Dedifferentiated amniotic fluid mesenchymal stem cell (primary cell): Measurements from ENCODE around the gene TGFA.

ENCODE experiments used
- DNase-seq: peaks from one replicate; pipeline ENCODE4 v3.0.0-alpha.2; 2016; ENCODE audit errors: extremely low spot score

TGFA gene

DNA sequence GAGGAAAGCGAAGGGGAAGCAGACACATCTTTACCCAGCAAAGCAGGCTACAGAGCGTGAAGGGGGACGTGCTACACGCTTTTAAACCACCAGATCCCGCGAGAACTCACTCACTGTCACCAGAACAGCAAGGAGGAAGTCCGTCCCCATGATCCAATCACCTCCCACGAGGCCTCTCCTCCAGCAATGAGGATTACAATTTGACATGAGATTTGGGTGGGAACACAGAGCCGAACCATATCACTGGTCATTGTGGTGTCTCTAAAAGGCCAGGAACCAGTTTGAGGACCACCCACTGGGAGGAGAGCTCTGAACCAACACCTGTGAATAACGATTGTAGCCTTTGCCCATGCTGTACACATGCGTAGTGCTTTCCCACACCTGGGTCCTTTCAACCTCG is 135.1 kb downstream of the TGFA start:
- peak; percentile 1 for DNase-seq

GRCh38 chr2:70417011-70417410 is 136.6 kb downstream of the TGFA start:
- no peak for DNase-seq

DNA sequence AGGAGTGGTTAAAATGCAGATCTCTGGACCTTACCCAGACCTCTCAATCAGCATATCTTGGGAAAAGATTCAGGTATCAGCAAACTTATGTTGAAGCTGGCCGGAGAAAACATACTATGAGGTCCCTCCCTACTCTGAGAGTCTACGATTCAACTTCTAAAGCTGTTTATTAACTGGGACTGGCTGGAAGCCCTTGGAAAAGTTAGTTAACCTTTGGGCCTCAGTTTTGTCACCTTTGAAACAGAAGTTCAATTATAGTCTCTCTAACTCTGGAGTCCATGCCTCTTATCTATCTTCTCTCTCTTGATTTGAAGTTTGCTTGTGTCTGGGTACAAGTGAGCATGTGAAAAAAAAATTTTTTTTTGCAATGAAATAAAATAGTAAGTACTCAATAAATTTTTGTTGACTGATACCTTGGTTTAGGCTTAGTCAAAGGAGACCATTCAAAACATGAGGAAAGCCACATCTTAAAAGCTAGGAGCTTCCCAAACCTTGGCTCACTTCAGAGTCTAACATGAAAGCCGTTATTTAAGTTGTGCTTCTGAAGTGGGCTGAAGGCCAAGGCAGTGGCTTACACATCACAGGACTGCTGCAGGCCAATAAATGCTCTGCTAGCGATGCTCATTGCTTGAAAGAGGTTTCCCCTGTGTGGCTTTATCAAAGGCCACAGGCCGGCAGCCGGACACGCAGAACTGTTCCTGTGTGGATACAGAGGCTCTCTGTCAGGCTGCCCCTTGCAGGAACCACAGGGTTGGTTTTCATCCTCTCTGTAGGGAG is 141.1 kb downstream of the TGFA start:
- no peak for DNase-seq

- no peak for DNase-seq
These were observed 142.0 kb downstream of the TGFA start for GRCh38 chr2:70411483-70412125.

DNA sequence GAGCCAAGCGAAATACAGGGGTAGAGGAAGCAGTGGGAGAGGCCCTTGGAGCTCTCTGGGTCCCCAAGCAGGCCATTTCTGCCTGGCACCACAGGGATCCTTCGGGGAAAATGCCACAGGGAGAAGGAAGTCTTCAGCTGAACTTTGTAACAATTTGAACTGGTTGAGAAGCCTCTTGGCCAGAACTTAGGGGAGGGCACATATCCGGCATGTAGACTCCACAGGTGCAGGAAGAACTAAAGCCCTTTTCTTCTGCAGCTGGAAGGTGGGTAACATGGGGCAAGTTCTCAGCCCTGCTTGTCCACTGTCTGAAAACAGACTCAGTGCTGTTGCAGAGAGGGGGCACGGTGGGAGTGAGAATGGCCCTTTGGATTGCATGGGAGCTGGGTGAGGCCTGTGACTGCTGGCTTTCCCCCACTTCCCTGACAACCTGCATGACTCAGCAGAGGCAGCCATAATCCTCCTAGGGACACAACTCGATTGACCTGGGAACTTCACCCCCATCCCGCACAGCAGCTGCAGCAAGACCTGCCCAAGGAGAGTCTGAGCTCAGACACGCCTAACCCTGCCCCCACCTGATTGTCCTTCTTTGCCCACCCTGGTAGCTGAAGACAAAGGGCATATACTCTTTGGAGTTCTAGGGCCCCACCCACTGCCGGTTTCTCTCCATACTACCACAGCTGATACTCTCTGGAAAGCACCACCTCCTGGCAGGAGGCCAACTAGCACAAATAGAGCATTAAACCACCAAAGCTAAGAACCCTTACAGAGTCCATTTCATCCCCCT is 150.2 kb downstream of the TGFA start:
- DNase-seq, result no peak

DNA sequence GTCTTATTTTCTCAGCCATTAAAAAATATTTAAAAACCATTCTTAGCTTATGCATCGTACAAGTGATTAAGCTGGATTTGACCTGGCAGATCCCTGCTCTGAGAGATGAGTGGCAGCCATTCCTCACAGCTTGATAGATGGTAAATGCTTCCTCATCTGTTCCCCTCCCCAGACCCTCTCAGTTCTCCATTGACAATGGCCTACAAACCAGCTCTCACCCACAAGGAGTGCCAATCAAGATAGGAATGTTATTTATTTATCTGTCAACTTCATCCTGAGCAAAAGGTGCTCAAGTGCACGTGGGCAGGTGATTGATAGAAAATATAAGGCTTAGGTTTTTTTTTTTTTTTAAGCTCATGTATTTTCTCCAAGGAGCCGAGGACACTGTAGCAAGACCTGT is 153.1 kb downstream of the TGFA start:
- DNase-seq, result no peak

GRCh38 chr2:70399046-70399445 is 154.6 kb downstream of the TGFA start:
- no peak for DNase-seq
